NCI-H82 treated with DMSO at 0.1 percent for 48 hours (cell line): ENCODE data around the gene RCBTB2.
"Not testable (repeated sequence)": the region's sequence is repeated elsewhere in the genome, so short reads cannot be mapped to it uniquely, and the experiment has no call there.

Experiments used
- DNase-seq: peaks from one replicate; lab custom pipeline; 2025; ENCODE audit not compliant: unreplicated experiment; lab: John Stamatoyannopoulos, UW

RCBTB2 gene

GRCh38 chr13:48457578-48458242 lies 75.2 kb downstream of the RCBTB2 start:
- DNase-seq: no peak

- no peak for DNase-seq
Observed at GRCh38 chr13:48456546-48456945, 76.3 kb downstream of the RCBTB2 start.

- DNase-seq: not testable (repeated sequence)
Observed at GRCh38 chr13:48451196-48451595, 81.7 kb downstream of the RCBTB2 start.

- no peak for DNase-seq
Observed at GRCh38 chr13:48449656-48450055, 83.2 kb downstream of the RCBTB2 start.

GRCh38 chr13:48448959-48449614 lies 83.8 kb downstream of the RCBTB2 start:
- no peak for DNase-seq

- DNase-seq: no peak
Observed at GRCh38 chr13:48448285-48448958, 84.5 kb downstream of the RCBTB2 start.

- DNase-seq: no peak
Observed at GRCh38 chr13:48446464-48446863, 86.4 kb downstream of the RCBTB2 start.

GRCh38 chr13:48443442-48444208 lies 89.3 kb downstream of the RCBTB2 start:
- no peak for DNase-seq
